ENCODE results near the gene YIPF2. TPM values are rescaled to one million over a fixed set of nuclear protein-coding genes. Genes with fewer than 3 reads are reported as not detected.
"Not testable (repeated sequence)": the region's sequence is repeated elsewhere in the genome, so short reads cannot be mapped to it uniquely, and the experiment has no call there.

YIPF2 gene
- polyA plus RNA-seq (ENCODE audit: insufficient read length in 4 of 4): 10 to 100 TPM; 36.7 to 54.7 (median 38.9) TPM

- peak; percentile 96 to 99 (median 99) for DNase-seq (ENCODE audit: low read depth in 4 of 4, low spot score in 3 of 4)
Observed at GRCh38 chr19:10928563-10929401, at the start of gene YIPF2, which contains the start of gene TIMM29. Gene YIPF2, minus strand, starts transcription at chr19:10928639. Its CDS starts 229 bp downstream, at chr19:10928410. Gene TIMM29, plus strand, starts transcription at chr19:10928811. Its CDS starts 12 bp downstream, at chr19:10928823.

GRCh38 chr19:10977742-10978092 is 49.3 kb upstream of the YIPF2 start:
- DNase-seq (ENCODE audit: low read depth in 4 of 4, low spot score in 3 of 4): no peak

GRCh38 chr19:10976131-10976892 is 47.9 kb upstream of the YIPF2 start:
- DNase-seq (ENCODE audit: low read depth in 4 of 4, low spot score in 3 of 4): no peak

GRCh38 chr19:10975374-10976130 is 47.1 kb upstream of the YIPF2 start:
- no peak for DNase-seq (ENCODE audit: low read depth in 4 of 4, low spot score in 3 of 4)

- DNase-seq (ENCODE audit: low read depth in 4 of 4, low spot score in 3 of 4): no peak
Observed at GRCh38 chr19:10971107-10971726, 42.8 kb upstream of the YIPF2 start.

- no peak for DNase-seq (ENCODE audit: low read depth in 4 of 4, low spot score in 3 of 4)
Observed at GRCh38 chr19:10968527-10969135, 40.2 kb upstream of the YIPF2 start.

- DNase-seq (ENCODE audit: low read depth in 4 of 4, low spot score in 3 of 4): no peak
Observed at GRCh38 chr19:10966809-10967208, 38.4 kb upstream of the YIPF2 start.

GRCh38 chr19:10965398-10965797 is 37.0 kb upstream of the YIPF2 start:
- DNase-seq (ENCODE audit: low read depth in 4 of 4, low spot score in 3 of 4): no peak

GRCh38 chr19:10964903-10965302 is 36.5 kb upstream of the YIPF2 start:
- DNase-seq (ENCODE audit: low read depth in 4 of 4, low spot score in 3 of 4): no peak

- no peak for DNase-seq (ENCODE audit: low read depth in 4 of 4, low spot score in 3 of 4)
Observed at GRCh38 chr19:10963865-10964264, 35.4 kb upstream of the YIPF2 start.

GRCh38 chr19:10962863-10963262 is 34.4 kb upstream of the YIPF2 start:
- DNase-seq (ENCODE audit: low read depth in 4 of 4, low spot score in 3 of 4): no peak

GRCh38 chr19:10961073-10961860 is 32.8 kb upstream of the YIPF2 start:
- no peak for DNase-seq (ENCODE audit: low read depth in 4 of 4, low spot score in 3 of 4)

- peak; percentile 90 to 96 (median 96) for DNase-seq (ENCODE audit: low read depth in 4 of 4, low spot score in 3 of 4)
Observed at GRCh38 chr19:10960314-10961072, 32.1 kb upstream of the YIPF2 start, which contains the start of gene SMARCA4. Gene SMARCA4, plus strand, starts transcription at chr19:10961030. Its CDS starts 23,122 bp downstream, at chr19:10984152.

- DNase-seq (ENCODE audit: low read depth in 4 of 4, low spot score in 3 of 4): not testable (repeated sequence)
Observed at GRCh38 chr19:10959277-10959968, 31.0 kb upstream of the YIPF2 start.

GRCh38 chr19:10952809-10953208 is 24.4 kb upstream of the YIPF2 start:
- no peak for DNase-seq (ENCODE audit: low read depth in 4 of 4, low spot score in 3 of 4)

GRCh38 chr19:10946958-10947657 is 18.7 kb upstream of the YIPF2 start:
- no peak for DNase-seq (ENCODE audit: low read depth in 4 of 4, low spot score in 3 of 4)

GRCh38 chr19:10945264-10945663 is 16.8 kb upstream of the YIPF2 start:
- no peak for DNase-seq (ENCODE audit: low read depth in 4 of 4, low spot score in 3 of 4)
